HepG2 (cell line): ENCODE data around the gene SMAP2. TPM values are rescaled to one million over a fixed set of nuclear protein-coding genes. Genes with fewer than 3 reads are reported as not detected.

ENCODE experiments used
- E2F1 ChIP-seq: sonication (generic); formaldehyde crosslinking; IDR thresholded peaks from 2 replicates; pipeline ENCODE4 v1.5.0; 2020; ENCODE audit warnings: missing genetic modification reagents
- FOXA1 ChIP-seq, 2 experiments: fragments of 450-650 bp in 1 of 2; sonication (generic) in 1 of 2; formaldehyde crosslinking in 1 of 2; IDR thresholded peaks; 2 replicates each; pipeline versions ENCODE4 v1.4.0 to v1.6.1; 2016 to 2020; ENCODE audit warnings: missing genetic modification reagents in 1 of 2
- HES4 ChIP-seq: sonication (generic); formaldehyde crosslinking; IDR thresholded peaks from 2 replicates; pipeline ENCODE4 v1.9.0; 2021; ENCODE audit warnings: mild to moderate bottlenecking, missing genetic modification reagents, borderline replicate concordance
- HINFP ChIP-seq: sonication (generic); formaldehyde crosslinking; IDR thresholded peaks from 2 replicates; pipeline ENCODE4 v1.4.0; 2020; ENCODE audit warnings: low read depth, mild to moderate bottlenecking, missing genetic modification reagents
- KDM6A ChIP-seq: IDR thresholded peaks from 2 replicates; pipeline ENCODE4 v1.6.1; 2016; ENCODE audit warnings: low read depth
- MTA1 ChIP-seq: sonication (generic); formaldehyde crosslinking; IDR thresholded peaks from 2 replicates; pipeline ENCODE4 v1.4.0; 2020; ENCODE audit warnings: missing genetic modification reagents, mild to moderate bottlenecking, borderline replicate concordance
- PHF20 ChIP-seq: sonication (generic); formaldehyde crosslinking; IDR thresholded peaks from 2 replicates; pipeline ENCODE4 v1.5.0; 2020; ENCODE audit warnings: mild to moderate bottlenecking, missing genetic modification reagents
- PRDM10 ChIP-seq: sonication (generic); formaldehyde crosslinking; IDR thresholded peaks from 2 replicates; pipeline ENCODE4 v1.4.0; 2020; ENCODE audit warnings: low read depth, missing genetic modification reagents
- RARA ChIP-seq: IDR thresholded peaks from 2 replicates; pipeline ENCODE4 v1.6.1; 2016; ENCODE audit warnings: missing genetic modification reagents, missing compliant biosample characterization
- TFDP2 ChIP-seq: sonication (generic); formaldehyde crosslinking; IDR thresholded peaks from 2 replicates; pipeline ENCODE4 v1.4.0; 2020; ENCODE audit warnings: missing genetic modification reagents
- UBTF ChIP-seq: sonication (generic); formaldehyde crosslinking; IDR thresholded peaks from 2 replicates; pipeline ENCODE4 v1.4.0; 2020; ENCODE audit warnings: mild to moderate bottlenecking, missing genetic modification reagents
- ZNF205 ChIP-seq: IDR thresholded peaks from 2 replicates; pipeline ENCODE4 v1.6.1; 2018; ENCODE audit warnings: missing biosample characterization, missing genetic modification reagents
- ZNF567 ChIP-seq: sonication (generic); formaldehyde crosslinking; IDR thresholded peaks from 2 replicates; pipeline ENCODE4 v1.8.1; 2023; ENCODE audit warnings: mild to moderate bottlenecking, missing genetic modification reagents, borderline replicate concordance
- ZNF574 ChIP-seq: sonication (generic); formaldehyde crosslinking; IDR thresholded peaks from 2 replicates; pipeline ENCODE4 v1.4.0; 2020; ENCODE audit warnings: missing genetic modification reagents
- polyA plus RNA-seq, 8 experiments: library from polyadenylated mRNA; depleted of rRNA in 3 of 8; stranded (reverse) in 7 of 8; unstranded in 1 of 8; fragments of >200 nt; fragmentation: Illumina TruSeq in 4 of 8; extraction: Trizol in 4 of 8; gene quantifications; 2 replicates each; pipeline versions ENCODE4 v1.2.1 to v1.2.3, GENCODE V29; 2011 to 2016; ENCODE audit warnings: low read depth in 4 of 8, missing spikeins in 1 of 8, mixed read lengths in 1 of 8; ENCODE audit not compliant: insufficient read depth in 1 of 8
- total RNA-seq, 5 experiments: library from RNA; depleted of rRNA; stranded (reverse); fragments of >200 nt; fragmentation: Illumina TruSeq; extraction: Trizol; gene quantifications; 2 replicates each; pipeline ENCODE4 v1.2.3, GENCODE V29; 2016; ENCODE audit warnings: low read depth in 1 of 5

The SMAP2 gene
- total and polyA plus RNA-seq, 2 of the 13 experiments (the other 11 are each of a cell fraction or from before 2014, with no cell fraction given), result 19.0 to 22.3 TPM

- TF ChIP-seq KDM6A (peak; percentile 68; the same call in 1 of the 2 replicates), ZNF574 (CRISPR knock-in tag) (peak; percentile 54; the same call in 1 of the 2 replicates), TFDP2 (no peak), RARA (CRISPR knock-in tag) (peak; percentile 51), HES4 (CRISPR knock-in tag) (no peak), PHF20 (CRISPR knock-in tag) (no peak), ZNF205 (no peak), PRDM10 (CRISPR knock-in tag) (no peak), FOXA1 (IDR thresholded peaks at IDR 0.05) (no peak), FOXA1 (CRISPR knock-in tag; IDR thresholded peaks at IDR 0.05) (peak; percentile 61), UBTF (CRISPR knock-in tag) (0 out of 2 replicates have a peak, but pooled peaks have one; percentile 18), ZNF567 (no peak; the same call in 1 of the 2 replicates), HINFP (no peak), MTA1 (0 out of 2 replicates have a peak, but pooled peaks have one; percentile 29), E2F1 (CRISPR knock-in tag) (no peak)
These were observed 10.2 kb downstream of the SMAP2 start (continued) for GRCh38 chr1:40383488-40384412.
